Endothelial cell of umbilical vein (primary cell): ENCODE data around the gene LRFN2. TPM values are rescaled to one million over a fixed set of nuclear protein-coding genes. Genes with fewer than 3 reads are reported as not detected.

Experiments used
- BruUV-seq: library from RNA; stranded (reverse); fragments of 400-500 nt; replicated peaks from 2 replicates; lab custom pipeline; 2021; lab: Mats Ljungman, UMichigan
- CTCF ChIA-PET: fragments of 300-600, 350-600 bp; sonication (Branson Sonifier 250); formaldehyde crosslinking; loops from one replicate; lab custom pipeline; 2021; ENCODE audit warnings: antibody characterized with exemption, inconsistent platforms; lab: Charles Lee
- POLR2A ChIA-PET: fragments of 300-600, 350-600 bp; sonication (Branson Sonifier 250); formaldehyde crosslinking; loops from one replicate; lab custom pipeline; 2021; ENCODE audit warnings: antibody characterized with exemption, inconsistent platforms; lab: Charles Lee
- DNase-seq: peaks from one replicate; pipeline ENCODE4 v3.0.0-alpha.2; 2011; ENCODE audit warnings: low read depth, low spot score
- FAIRE-seq: peaks from 2 replicates; lab custom pipeline; 2011; peaks lifted over from hg19 to GRCh38; lab: Jason Lieb, UNC
- H2AFZ ChIP-seq: 2 replicates; pipeline ENCODE4 v1.6.0; 2012; ENCODE audit warnings: low read depth, low read length, control low read depth, inconsistent platforms
- H3K27ac ChIP-seq: 2 replicates; pipeline ENCODE4 v1.5.1; 2011; ENCODE audit warnings: low read depth, mild to moderate bottlenecking, control low read depth, low read length, moderate library complexity; ENCODE audit not compliant: insufficient read depth
- H3K27me3 ChIP-seq, 2 experiments: 2 replicates each; pipeline versions ENCODE4 v1.6.0 to v1.6.1; 2011; ENCODE audit warnings: low read length in 2 of 2, mixed read lengths in 1 of 2; ENCODE audit not compliant: control insufficient read depth in 2 of 2, insufficient read depth in 2 of 2
- H3K36me3 ChIP-seq, 2 experiments: 2 replicates in 1 of 2; 3 replicates in 1 of 2; pipeline ENCODE4 v1.5.1; 2011; ENCODE audit warnings: low read length in 2 of 2, mild to moderate bottlenecking in 1 of 2, moderate library complexity in 1 of 2; ENCODE audit not compliant: control insufficient read depth in 2 of 2, insufficient read depth in 2 of 2; ENCODE audit errors: extremely low read depth in 1 of 2
- H3K4me1 ChIP-seq: 3 replicates; pipeline ENCODE4 v1.5.1; 2011; ENCODE audit warnings: mild to moderate bottlenecking, low read length; ENCODE audit not compliant: control insufficient read depth, insufficient read depth; ENCODE audit errors: extremely low read depth
- H3K4me2 ChIP-seq: 2 replicates; pipeline ENCODE4 v1.6.1; 2011; ENCODE audit warnings: low read length, control low read depth, mixed read lengths; ENCODE audit not compliant: insufficient read depth
- H3K4me3 ChIP-seq, 3 experiments: fragments of 200-600 bp in 1 of 3; sonication (generic), shearing (Covaris generic) in 1 of 3; replicated peaks in 1 of 3; 2 replicates each; pipeline ENCODE4 v1.5.1; 2011 to 2016; ENCODE audit warnings: control low read depth in 3 of 3, low read length in 3 of 3, mild to moderate bottlenecking in 2 of 3, inconsistent platforms in 1 of 3, low read depth in 1 of 3, moderate library complexity in 1 of 3; ENCODE audit not compliant: insufficient read depth in 1 of 3
- H3K79me2 ChIP-seq: 2 replicates; pipeline ENCODE4 v1.6.0; 2012; ENCODE audit warnings: low read length, inconsistent platforms; ENCODE audit not compliant: control insufficient read depth, insufficient read depth
- H3K9ac ChIP-seq: replicated peaks from 2 replicates; pipeline ENCODE3; 2011; ENCODE audit warnings: low read length, control low read depth; ENCODE audit not compliant: insufficient read depth; ENCODE audit errors: extremely low read depth
- H3K9me1 ChIP-seq: replicated peaks from 3 replicates; pipeline ENCODE4 v1.6.0; 2011; ENCODE audit warnings: mild to moderate bottlenecking, low read length; ENCODE audit not compliant: control insufficient read depth, insufficient read depth; ENCODE audit errors: extremely low read depth
- H3K9me3 ChIP-seq: replicated peaks from 2 replicates; pipeline ENCODE4 v1.5.1; 2012; ENCODE audit warnings: low read length, inconsistent platforms; ENCODE audit not compliant: control insufficient read depth, insufficient read depth
- H4K20me1 ChIP-seq: replicated peaks from 2 replicates; pipeline ENCODE3; 2011; ENCODE audit warnings: mild to moderate bottlenecking, low read length; ENCODE audit not compliant: control insufficient read depth, insufficient read depth; ENCODE audit errors: extremely low read depth
- CTCF ChIP-seq, 2 donors: IDR thresholded peaks; 1 replicate in 1 of 2; 2 replicates in 1 of 2; pipeline ENCODE4 v1.5.1; 2011; ENCODE audit warnings: low read length in 2 of 2, mild to moderate bottlenecking in 2 of 2, moderate library complexity in 2 of 2, control low read depth in 1 of 2, inconsistent platforms in 1 of 2, low read depth in 1 of 2; ENCODE audit not compliant: insufficient read depth in 1 of 2; ENCODE audit errors: extremely low read depth in 1 of 2
- EZH2 ChIP-seq: IDR thresholded peaks from 2 replicates; pipeline ENCODE4 v1.6.1; 2012; ENCODE audit warnings: borderline replicate concordance, low read depth, mild to moderate bottlenecking, moderate library complexity, low read length, inconsistent platforms; ENCODE audit not compliant: severe bottlenecking
- FOS ChIP-seq: IDR thresholded peaks from 2 replicates; pipeline ENCODE4 v1.6.1; 2011; ENCODE audit warnings: mild to moderate bottlenecking, low read length, moderate library complexity, borderline replicate concordance; ENCODE audit not compliant: insufficient read depth
- GATA2 ChIP-seq: IDR thresholded peaks from 2 replicates; pipeline ENCODE4 v1.7.0; 2011; ENCODE audit warnings: low read depth, mild to moderate bottlenecking, moderate library complexity, mixed read lengths, low read length; ENCODE audit not compliant: insufficient read length, insufficient read depth
- JUN ChIP-seq: IDR thresholded peaks from 2 replicates; pipeline ENCODE4 v1.6.1; 2011; ENCODE audit warnings: borderline replicate concordance, low read depth; ENCODE audit not compliant: insufficient read length, insufficient read depth
- MAX ChIP-seq: IDR thresholded peaks from 2 replicates; pipeline ENCODE4 v1.6.1; 2011; ENCODE audit not compliant: insufficient read depth, insufficient read length
- MYC ChIP-seq: IDR thresholded peaks from one replicate; pipeline ENCODE4 v1.6.1; 2011; ENCODE audit warnings: mild to moderate bottlenecking, low read depth, low read length
- POLR2A ChIP-seq: IDR thresholded peaks from 2 replicates; pipeline ENCODE4 v1.6.1; 2012; ENCODE audit warnings: low read depth, mild to moderate bottlenecking, control low read depth, low read length
- POLR2AphosphoS5 ChIP-seq: IDR thresholded peaks from 2 replicates; pipeline ENCODE4 v1.6.1; 2012; ENCODE audit warnings: low read depth, mild to moderate bottlenecking, control low read depth, low read length, moderate library complexity; ENCODE audit not compliant: insufficient read depth
- dilution Hi-C: fragments of 300-500 bp; cut with MboI; formaldehyde crosslinking; loops from one replicate; pipeline ENCODE4 v1.15.0; 2019; ENCODE audit warnings: low sequenced_read_pairs; ENCODE audit not compliant: extremely low pct_ligation_motif_present
- intact Hi-C: fragments of 100-400 bp; cut with micrococcal nuclease; formaldehyde crosslinking; loops from one replicate; pipeline ENCODE4 v1.10.0; 2022
- polyA plus RNA-seq, 4 experiments: library from polyadenylated mRNA; depleted of rRNA in 3 of 4; stranded (reverse) in 3 of 4; unstranded in 1 of 4; fragments of >200 nt; gene quantifications; 2 replicates each; pipeline versions ENCODE4 v1.2.1 to v1.2.3, GENCODE V29; 2011 to 2012; ENCODE audit warnings: missing spikeins in 1 of 4
- total RNA-seq: library from RNA; stranded (reverse); gene quantifications from 2 replicates; pipeline ENCODE4 v1.2.3, GENCODE V29; 2021

Gene LRFN2
- total and polyA plus RNA-seq, 2 donors (not counting 3 experiments of a cell fraction or from before 2014, with no cell fraction given), result not detected

DNA sequence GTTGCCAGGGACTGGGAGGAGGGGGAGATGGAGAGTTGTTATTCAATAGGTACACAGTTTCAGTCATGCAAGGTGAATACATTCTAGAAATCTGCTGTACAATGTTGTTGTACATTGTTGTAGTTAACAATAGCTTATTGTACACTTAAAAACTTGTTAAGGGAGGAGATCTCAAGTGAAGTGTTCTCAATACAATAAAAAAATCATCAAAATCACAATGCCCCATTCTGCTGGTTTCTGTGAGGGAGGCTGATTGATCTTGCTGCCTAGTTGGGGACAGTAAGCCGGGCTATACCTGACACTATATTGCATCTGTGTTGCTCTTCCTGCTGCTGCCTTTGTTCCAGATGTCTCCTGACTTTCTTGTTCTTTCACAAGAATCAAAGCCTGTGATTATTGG, 232.1 kb downstream of the LRFN2 start:
- no TSS peak for BruUV-seq
- H3K4me2 ChIP-seq, result no peak overlapping the region
- H3K27ac ChIP-seq, result no peak overlapping the region
- ChIA-PET POLR2A (no interaction called here), CTCF (no interaction called here)
- DNase-seq (no peak), FAIRE-seq (no peak)
- H3K4me1 ChIP-seq, result no peaks in the 10 kb centered on the region
- H3K36me3 ChIP-seq, result no peaks in the 10 kb centered on the region
- H3K9me1 ChIP-seq, result no peaks in the 10 kb centered on the region
- no peak overlapping the region for H2AFZ ChIP-seq
- H3K9me3 ChIP-seq, result no peaks in the 10 kb centered on the region
- dilution Hi-C loops, result no loop called here
- H3K27me3 ChIP-seq, result no peaks in the 10 kb centered on the region
- no peak overlapping the region for H3K4me3 ChIP-seq
- H3K79me2 ChIP-seq, result no peaks in the 10 kb centered on the region
- no peaks in the 10 kb centered on the region for H4K20me1 ChIP-seq
- intact Hi-C loops, result no loop called here
- TF ChIP-seq CTCF (IDR thresholded peaks at IDR 0.05; ENCODE audit: extremely low read depth in 1 of 2, insufficient read depth in 1 of 2, low read depth in 1 of 2, low read length in 2 of 2) (no peak), POLR2A (no peak), JUN (no peak), MAX (no peak), MYC (no peak)
- no peak overlapping the region for H3K9ac ChIP-seq

GRCh38 chr6:40353967-40354452, 233.2 kb downstream of the LRFN2 start:
- no peaks in the 10 kb centered on the region for H3K9me3 ChIP-seq
- no peak overlapping the region for H3K4me2 ChIP-seq
- FAIRE-seq, result no peak
- TF ChIP-seq POLR2A (no peak), EZH2 (no peak), FOS (no peak), JUN (no peak), MYC (no peak), CTCF (IDR thresholded peaks at IDR 0.05; ENCODE audit: extremely low read depth in 1 of 2, insufficient read depth in 1 of 2, low read depth in 1 of 2, low read length in 2 of 2) (no peak), MAX (no peak), GATA2 (no peak), POLR2AphosphoS5 (no peak)
- CTCF ChIA-PET, result no interaction called here
- H3K9me1 ChIP-seq, result no peaks in the 10 kb centered on the region
- no peak overlapping the region for H2AFZ ChIP-seq
- dilution Hi-C loops (no loop called here), intact Hi-C loops (no loop called here)
- no peaks in the 10 kb centered on the region for H3K36me3 ChIP-seq
- H3K27me3 ChIP-seq, result no peaks in the 10 kb centered on the region
- no peak overlapping the region for H3K9ac ChIP-seq
- H4K20me1 ChIP-seq, result no peaks in the 10 kb centered on the region
- POLR2A ChIA-PET, result no interaction called here
- H3K79me2 ChIP-seq, result no peaks in the 10 kb centered on the region
- H3K27ac ChIP-seq, result no peak overlapping the region
- no peak overlapping the region for H3K4me3 ChIP-seq
- no peaks in the 10 kb centered on the region for H3K4me1 ChIP-seq
- no TSS peak for BruUV-seq
- no peak for DNase-seq
